Dedifferentiated amniotic fluid mesenchymal stem cell (primary cell): Measurements from ENCODE around the gene ISG20L2.
A peak's percentile ranks its signal among the peaks of the same experiment; 100 is the strongest.
"Not testable (repeated sequence)": the region's sequence is repeated elsewhere in the genome, so short reads cannot be mapped to it uniquely, and the experiment has no call there.

Experiments used
- DNase-seq: peaks from one replicate; pipeline ENCODE4 v3.0.0-alpha.2; 2016; ENCODE audit errors: extremely low spot score

Gene ISG20L2, protein sequence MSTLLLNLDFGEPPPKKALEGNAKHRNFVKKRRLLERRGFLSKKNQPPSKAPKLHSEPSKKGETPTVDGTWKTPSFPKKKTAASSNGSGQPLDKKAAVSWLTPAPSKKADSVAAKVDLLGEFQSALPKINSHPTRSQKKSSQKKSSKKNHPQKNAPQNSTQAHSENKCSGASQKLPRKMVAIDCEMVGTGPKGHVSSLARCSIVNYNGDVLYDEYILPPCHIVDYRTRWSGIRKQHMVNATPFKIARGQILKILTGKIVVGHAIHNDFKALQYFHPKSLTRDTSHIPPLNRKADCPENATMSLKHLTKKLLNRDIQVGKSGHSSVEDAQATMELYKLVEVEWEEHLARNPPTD

DNA sequence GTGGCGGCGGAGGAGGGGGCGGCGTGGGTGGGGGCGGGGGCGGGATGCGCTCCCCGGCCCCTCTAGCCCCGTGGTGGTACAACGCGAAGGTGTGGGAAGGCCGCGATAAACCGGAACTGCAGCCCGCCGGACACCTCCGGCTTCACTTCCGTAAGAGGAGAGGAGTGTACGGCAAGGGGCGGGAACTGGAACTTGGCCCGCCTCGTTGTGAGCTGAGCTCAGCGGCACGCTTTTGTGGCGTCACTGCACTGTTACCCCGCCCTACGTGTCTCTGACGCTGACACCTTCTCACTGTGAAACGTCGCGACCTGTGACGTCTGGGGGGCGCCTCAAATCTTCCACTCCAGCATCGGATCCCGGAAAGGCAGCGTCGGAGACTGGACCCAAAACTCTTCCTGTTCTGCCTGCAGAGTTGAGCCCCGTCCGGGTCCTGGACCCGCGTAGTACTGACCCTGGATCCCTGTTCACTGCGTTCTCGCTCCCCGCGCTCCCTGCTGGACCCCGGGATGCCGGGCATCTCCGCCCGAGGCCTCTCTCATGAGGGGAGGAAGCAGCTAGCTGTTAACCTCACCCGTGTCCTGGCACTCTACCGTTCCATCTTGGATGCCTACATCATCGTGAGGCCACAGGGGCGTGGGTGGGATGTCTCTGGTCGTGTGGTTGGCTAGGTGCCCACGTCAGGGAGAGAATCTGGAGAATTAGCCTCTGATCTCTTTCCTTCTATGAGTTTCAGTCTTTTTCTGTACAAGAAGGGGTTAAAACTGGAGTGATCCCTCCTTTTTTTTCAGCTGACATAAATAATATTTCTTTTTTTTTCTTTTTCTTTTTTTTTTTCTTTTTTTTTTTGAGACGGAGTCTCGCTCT, at the start of gene ISG20L2:
ISG20L2 (minus strand) TSS at position 168 of the 864 bp plus-strand sequence. CDS start 1,114 bp downstream, outside the sequence.
- peak; percentile 97 for DNase-seq

GRCh38 chr1:156777573-156777972, 49.0 kb upstream of the ISG20L2 start:
- DNase-seq = no peak

GRCh38 chr1:156776942-156777341, 48.4 kb upstream of the ISG20L2 start:
- no peak for DNase-seq

DNA sequence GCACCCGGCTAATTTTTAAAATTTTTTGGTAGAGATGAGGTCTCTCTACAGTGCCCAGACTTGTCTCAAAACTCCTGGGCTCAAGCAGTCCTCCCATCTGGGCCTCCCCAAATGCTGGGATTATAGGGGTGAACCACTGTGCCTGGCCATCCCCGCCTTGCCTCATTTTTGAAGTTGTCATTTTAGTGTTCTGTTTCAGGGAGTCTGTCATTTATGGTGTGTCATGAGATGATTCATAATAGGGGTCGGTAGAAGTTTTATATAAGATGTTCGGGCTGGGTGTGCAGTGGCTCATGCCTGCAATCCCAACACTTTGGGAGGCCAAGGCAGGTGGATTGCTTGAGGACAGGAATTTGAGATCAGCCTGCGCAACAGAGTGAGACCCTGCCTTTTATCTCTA, 47.2 kb upstream of the ISG20L2 start:
- DNase-seq = no peak

- DNase-seq = no peak
Observed at GRCh38 chr1:156773607-156774006, 45.0 kb upstream of the ISG20L2 start.

DNA sequence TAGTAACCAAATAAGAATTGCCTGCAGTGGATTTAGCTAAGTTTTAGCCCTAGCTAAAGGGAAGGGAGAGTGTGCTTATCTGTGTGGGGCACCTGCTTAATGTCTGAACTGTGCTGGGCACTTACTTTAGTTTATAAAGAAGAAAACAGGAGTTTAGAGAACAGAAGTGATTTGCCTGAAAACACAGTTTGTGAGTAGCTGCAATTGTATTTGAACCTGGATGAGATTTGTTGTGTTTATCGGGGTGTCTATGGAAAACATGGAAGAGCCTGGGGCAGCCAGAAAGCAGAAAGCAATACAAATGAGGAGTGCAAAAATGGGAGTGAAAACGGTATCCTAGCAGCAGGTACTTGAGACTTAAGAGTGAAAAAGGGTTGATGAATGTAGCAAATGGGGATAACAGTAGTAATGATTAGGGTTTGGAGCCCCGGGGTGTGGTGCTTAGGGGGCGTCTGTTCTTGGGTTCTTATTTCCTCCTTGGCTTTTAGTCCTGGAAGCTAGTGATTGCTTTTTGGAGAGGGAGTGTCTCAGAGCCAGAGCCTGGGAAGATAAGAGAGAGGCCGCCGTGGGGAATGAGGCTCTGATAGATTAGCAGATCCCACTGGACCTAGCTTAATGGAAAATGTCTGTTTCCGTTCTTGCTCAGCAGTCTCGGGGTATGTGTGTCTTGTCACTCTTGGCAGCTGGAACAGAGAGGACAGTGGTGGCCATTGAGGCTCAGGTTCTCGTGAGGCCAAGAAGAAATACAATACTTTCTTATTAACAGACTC, 44.3 kb upstream of the ISG20L2 start:
- DNase-seq = no peak

DNA sequence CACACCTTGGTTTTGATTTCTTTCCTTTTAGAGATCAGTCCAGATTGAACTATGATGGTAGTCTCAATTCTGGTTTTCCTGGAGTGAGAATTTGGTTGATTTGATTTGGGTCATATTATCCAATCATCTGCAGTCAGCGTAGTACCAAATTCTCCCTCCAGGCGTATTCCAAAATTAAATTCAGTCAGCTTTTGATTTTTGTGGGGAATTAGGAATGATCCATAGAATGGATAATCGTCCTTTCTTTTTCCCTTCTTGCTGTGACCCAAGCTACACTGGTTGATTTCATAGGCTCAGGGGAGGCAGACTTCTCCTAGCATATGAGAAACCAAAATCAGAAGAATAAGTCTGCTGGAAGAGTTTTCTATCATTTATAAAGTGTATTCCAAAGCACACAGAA, 43.7 kb upstream of the ISG20L2 start:
- DNase-seq = no peak

GRCh38 chr1:156768610-156769295, 40.2 kb upstream of the ISG20L2 start:
- no peak for DNase-seq

- no peak for DNase-seq
Observed at GRCh38 chr1:156767879-156768604, 39.5 kb upstream of the ISG20L2 start.

- DNase-seq = peak; percentile 100
Observed at GRCh38 chr1:156767101-156767878, 38.7 kb upstream of the ISG20L2 start, which contains the start of gene PRCC. Gene PRCC (plus strand): TSS chr1:156767535. CDS start chr1:156767772, 237 bp downstream.

DNA sequence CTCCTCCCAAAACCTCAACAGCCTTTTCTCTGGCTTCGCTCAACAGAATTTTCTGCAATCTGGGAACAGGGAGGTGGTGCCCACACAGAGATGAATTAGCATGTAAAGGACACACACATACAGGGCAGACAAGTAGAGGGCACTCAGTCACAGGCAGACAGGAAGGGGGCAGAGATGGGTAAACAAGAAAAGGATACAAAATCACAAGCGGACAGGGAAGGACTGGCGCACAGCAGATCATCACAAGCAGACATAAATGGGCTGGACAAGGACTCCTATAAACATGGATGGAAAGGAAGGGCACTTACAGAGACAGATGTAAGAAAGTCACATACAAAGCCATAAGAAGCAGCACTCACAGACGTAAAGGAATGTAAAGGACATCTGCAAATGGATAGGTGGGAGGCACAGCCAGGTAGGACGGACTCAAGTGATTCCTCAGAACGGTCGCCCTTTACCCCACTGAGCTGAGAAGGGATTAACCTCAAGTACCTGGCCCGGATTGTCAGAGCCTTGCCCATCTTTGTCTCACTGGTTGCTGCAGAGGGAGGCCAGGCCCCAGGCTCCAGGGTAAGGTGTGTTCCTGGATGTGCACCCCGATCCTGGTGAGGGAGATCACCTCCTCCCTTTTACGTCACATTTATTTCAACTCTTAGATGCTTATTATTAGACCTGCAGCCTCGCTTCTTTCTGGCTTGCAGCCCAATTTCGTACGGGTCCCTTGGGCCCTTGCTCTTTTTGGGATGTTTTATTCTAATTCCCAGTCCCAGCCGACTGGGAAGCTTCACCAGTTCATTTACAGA, 37.9 kb upstream of the ISG20L2 start:
- DNase-seq = no peak

GRCh38 chr1:156765666-156766065, 37.1 kb upstream of the ISG20L2 start:
- DNase-seq = no peak

DNA sequence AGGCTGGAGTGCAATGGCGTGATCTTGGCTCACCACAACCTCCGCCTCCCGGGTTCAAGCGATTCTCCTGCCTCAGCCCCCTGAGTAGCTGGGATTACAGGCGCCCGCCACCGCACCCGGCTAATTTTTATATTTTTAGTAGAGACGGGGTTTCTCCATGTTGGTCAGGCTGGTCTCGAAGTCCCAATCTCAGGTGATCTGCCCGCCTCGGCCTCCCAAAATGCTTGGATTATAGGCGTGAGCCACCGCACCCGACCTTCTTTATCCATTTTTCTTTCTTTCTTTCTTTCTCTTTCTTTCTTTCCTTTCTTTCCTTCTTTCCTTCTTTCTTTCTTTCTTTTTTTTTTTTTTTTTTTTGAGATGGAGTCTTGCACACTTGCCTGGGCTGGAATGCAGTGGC, 36.6 kb upstream of the ISG20L2 start:
- DNase-seq = not testable (repeated sequence)

DNA sequence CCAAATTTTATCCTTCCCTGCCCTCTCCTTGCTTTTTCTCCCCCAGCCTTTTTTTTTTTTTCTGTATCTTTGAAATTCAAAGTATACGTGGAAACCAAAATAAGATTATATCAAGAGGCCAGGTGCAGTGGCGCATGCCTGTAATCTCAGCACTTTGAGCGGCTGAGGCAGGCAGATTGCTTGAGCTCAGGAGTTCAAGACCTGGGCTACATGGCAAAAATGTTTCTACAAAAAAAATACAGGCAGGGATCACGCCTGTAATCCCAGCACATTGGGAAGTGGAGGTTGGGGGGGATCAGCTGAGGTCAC, 32.2 kb upstream of the ISG20L2 start:
- DNase-seq = no peak

DNA sequence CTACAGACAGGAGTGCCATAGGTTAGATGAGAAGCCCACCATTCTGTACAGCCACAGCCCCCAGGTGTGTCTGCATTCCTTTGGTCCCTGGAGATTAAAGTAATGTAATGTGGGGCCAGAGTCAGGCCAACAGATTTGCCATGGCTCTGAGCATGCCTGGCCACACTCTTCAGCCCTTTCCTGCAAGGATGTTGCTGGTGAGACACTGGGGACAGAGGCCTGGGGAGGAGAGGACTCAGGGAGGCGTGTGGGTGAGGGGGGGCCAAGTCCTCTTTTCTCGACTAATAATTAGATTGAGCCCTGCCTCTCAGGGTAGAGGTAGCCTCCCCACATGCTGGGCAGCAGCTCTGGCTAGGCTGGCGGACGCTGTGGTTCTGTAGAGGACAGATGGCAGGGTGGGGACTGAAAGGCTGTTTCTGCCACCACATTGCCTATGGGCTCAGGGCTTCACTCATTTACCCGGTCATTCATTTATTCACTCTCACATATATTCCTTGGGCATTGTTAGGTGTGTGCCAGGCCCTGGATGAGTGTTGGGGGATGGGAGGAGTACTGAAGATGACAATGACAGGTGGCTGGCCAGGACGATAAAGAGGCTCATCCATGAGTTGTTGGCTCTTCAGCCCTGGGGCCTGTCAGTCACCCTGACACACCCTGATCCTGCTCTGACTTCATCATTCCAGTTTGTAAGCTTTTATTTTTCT, 31.7 kb upstream of the ISG20L2 start:
- DNase-seq = no peak

DNA sequence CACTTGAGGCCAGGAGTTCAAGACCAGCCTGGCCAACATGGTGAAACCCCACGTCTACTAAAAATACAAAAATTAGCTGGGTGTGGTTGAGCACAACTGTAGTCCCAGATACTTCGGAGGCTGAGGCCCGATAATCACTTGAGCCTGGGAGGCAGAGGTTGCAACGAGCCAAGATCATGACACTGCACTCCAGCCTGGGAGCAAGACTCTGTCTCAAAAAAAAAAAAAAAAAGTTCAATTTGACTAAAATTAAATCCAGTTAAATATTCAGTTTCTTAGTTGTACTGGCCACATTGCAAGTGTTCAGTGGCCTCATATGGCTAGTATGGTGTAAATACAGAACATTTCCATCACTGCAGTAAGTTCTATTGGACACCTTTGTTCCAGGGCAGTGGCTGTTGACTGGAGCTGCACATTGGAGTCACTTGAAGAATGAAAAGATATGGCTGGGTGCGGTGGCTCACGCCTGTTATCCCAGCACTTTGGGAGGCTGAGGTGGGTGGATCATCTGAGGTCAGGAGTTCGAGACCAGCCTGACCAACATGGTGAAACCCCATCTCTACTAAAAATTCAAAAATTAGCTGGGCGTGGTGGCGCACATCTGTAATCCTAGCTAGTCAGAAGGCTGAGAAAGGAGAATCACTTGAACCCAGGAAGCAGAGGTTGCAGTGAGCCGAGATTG, 29.1 kb upstream of the ISG20L2 start:
- not testable (repeated sequence) for DNase-seq

DNA sequence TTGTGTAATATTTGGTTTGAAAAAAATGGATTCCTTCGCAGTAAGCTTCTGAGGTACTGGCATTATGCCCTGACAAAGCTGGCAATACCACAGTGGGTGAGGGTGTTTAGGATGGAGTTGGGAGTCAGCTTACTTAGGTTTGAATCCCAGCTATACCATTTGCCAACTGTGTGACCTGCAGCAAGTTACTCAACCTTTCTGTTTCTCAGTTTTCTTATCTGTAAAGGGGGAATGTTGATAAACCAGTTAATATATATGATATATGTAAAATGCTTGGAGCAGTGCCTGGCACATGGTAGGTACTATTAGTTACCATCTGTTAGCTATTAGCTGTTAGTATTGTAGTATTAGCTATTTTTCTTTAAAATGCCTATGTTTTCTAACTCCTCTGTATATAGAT, 27.8 kb upstream of the ISG20L2 start:
- DNase-seq = no peak

- no peak for DNase-seq
Observed at GRCh38 chr1:156755527-156755950, 27.0 kb upstream of the ISG20L2 start.
